ENCODE results near the gene TMEM26.
"Not testable (repeated sequence)": the region's sequence is repeated elsewhere in the genome, so short reads cannot be mapped to it uniquely, and the experiment has no call there.

The TMEM26 gene

GRCh38 chr10:61400524-61400923, 52.7 kb downstream of the TMEM26 start:
- no peak for DNase-seq (ENCODE audit: low read depth in 3 of 3)

DNA sequence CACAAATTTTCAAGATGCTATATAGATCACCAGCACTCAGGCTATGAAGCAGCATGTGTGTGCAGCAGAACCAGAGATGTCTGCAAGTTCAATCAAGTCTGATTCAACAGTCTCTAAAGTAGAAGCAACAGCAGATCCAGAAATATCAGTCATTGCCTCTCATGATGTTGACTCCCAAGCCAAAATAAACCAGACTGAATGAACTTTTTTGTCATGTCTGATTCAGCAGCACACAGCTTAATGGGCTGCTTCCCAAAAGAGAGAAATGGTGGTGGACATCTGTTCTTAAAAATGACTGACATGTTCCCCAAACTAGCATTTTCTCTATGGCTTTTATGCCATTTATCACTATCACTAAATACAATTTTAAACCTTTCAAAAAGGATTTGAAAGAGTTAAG, 53.8 kb downstream of the TMEM26 start:
- DNase-seq (ENCODE audit: low read depth in 3 of 3) = no peak

DNA sequence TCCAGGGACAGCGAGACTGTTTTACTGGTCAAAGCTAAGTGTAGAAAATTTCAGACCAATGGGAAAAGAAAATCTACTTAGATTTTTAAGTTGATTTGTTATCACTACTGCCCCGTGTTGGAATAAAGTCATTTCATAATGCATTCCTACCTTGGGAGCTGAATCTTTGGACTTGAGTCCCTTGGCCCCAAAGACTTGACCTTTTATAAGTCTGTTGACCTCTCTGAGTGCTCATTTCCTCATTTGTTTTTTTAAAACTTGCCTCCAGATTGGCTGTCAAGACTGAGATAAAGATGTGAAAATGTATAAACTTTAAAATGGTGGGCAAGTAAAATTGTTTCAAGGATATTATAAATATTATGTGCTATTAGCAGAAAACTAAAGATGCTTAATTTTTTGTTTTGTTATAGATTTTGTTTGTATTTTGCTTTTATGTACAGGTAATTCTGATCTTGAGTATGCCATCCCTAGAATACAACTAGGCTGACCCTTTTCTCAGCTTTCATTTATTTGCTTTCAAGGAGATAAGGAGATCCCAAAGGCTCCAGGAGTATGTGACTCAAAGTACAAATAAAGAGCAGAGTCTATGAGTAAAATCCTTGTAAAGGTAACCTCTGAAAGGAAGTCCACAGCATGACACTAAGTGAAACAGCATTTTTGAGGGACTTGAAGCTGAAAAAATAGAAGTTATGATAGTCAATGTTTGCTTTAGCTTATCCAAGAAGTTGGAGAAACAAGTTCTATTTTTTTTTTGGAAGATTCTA, 54.6 kb downstream of the TMEM26 start:
- DNase-seq (ENCODE audit: low read depth in 3 of 3) = no peak

DNA sequence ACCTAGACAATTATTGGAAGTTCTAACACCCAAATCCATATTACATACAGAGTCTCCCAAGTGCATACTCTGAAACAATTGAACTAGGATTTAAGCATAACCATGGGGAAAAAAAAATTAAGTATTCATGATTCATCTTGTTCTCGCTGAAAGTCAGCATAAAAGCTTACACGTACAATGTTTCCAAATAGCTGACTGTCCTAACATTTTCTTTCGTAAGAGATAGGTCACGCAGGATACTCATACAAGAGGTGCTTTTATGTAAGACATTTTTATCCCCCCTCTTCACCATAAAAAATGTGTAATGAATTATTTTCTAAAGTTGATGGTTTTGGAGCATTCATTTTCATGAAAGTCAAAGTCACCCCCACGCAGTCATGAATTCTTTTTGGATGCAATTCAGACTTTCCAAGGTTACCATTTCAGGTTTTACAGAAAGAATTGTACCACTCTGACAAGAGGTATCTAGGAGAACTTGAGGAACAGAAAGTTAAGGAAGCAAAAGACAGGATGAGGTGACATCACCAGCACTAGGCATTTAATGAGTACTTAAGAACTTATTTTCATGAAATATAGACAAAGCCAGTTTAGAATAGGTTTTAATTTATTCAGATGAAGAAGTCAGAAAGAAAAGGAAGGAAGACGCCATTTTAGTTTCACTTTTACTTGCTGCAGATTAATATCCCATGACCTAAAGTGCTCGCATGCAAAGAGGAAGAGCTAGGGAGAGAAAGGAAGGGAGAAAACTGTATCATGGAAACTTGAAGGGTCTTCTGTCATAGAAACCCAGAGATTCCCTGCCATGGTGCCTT, 55.8 kb downstream of the TMEM26 start:
- no peak for DNase-seq (ENCODE audit: low read depth in 3 of 3)

DNA sequence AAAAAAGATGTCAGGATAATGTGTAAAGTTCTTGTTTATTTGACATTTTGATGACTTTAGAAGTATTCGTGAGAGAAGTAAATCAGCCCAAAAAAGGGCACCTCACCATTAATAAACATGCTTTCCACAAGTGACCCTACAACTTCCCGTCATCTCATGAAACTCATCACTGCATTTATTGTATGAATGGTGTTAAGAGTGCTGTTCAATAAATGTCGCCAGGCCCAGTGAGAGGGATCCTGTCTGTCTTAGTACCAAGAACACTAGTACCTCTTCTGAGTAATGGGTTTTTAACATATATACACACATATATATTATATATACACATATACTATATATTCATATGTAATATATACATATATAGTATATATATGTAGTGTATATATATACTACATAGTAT, 61.9 kb downstream of the TMEM26 start:
- DNase-seq (ENCODE audit: low read depth in 3 of 3) = no peak

DNA sequence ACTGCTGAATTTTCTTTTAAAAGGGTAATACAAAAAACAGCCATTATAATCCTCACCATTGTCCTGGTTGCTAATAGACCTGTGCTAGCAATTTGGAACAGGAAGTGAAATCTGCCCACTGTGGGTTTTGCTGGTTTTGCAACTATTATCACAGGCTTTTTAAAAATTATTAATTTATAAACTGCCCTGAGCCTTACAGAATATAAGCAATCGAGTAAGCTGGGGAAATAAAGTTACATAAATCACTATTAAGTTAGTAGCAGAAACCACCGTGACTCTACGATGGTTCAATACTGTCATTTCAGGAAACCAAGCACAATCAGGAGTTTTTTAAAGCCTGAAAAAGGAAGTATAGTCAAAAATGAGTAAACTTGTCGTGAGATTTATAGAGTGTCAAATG, 62.3 kb downstream of the TMEM26 start:
- no peak for DNase-seq (ENCODE audit: low read depth in 3 of 3)

DNA sequence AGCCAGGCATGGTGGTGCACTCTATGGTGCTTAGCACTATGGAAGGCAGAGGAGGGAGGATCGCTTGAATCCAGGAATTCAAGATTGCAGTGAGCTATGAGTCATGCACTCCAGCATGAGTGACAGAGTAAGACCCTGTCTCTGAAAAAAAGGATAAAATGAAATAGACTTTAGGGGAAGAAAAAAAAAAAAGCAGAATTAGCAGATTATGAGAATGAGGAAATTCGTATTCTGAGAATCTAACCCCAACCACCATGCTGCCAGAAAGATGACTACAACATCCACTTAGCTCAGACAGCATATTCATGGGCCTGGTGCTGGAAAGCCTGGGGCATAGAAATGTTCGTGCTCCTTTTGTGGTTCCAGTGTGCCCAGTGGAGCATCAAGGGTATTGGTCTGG, 63.3 kb downstream of the TMEM26 start:
- DNase-seq (ENCODE audit: low read depth in 3 of 3) = no peak

DNA sequence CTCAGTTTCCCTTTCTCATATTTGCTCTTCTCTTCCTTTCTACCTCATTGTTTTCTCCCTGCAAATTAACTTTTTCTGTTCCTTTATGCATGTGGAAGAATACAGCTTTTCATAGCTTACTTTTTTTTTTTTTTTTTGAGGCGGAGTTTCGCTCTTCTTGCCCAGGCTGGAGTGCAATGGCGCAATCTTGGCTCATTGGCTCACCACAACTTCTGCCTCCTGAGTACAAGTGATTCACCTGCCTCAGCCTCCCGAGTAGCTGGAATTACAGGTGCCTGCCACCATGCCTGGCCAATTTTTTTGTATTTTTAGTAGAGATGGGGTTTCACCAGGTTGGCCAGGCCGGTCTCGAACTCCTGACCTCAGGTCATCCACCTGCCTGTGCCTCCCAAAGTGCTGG, 64.2 kb downstream of the TMEM26 start:
- not testable (repeated sequence) for DNase-seq (ENCODE audit: low read depth in 3 of 3)

DNA sequence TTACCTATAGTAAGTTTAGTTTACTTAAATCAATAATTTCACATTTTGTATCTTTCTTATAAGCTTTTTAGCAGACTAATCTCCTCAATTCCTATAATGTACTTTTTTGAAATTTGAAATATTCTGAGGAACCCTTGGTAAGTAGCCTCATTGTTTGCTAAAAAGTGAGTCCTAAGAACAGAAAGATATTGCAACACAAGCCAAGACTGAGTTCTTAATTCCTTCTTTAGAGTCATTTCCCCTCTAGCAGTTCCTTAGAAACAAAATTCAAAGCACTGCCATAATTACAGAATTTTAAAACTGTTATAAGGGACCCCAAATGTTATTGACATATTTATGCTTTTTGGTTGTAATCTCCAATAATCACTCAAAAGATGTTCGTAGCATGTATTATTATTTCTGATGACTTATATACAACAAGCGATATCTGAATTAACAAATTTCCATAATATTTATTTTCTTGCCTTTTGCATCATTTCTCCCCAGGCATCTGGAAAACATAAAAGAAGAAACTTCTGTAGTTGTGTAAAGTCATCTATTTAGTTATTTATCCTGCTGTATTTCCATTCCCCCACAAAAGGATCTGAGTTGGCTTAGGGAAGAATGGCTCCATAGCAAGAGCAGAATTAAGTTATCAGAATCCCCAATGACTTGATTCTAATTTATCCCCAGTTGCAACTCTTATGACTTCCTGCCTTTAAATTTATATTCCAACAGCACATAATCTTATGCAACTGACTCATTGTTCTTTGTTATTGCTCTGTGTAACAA, 67.8 kb downstream of the TMEM26 start:
- DNase-seq (ENCODE audit: low read depth in 3 of 3) = no peak

- DNase-seq (ENCODE audit: low read depth in 3 of 3) = not testable (repeated sequence)
These were observed 72.0 kb downstream of the TMEM26 start for GRCh38 chr10:61381153-61381552.

DNA sequence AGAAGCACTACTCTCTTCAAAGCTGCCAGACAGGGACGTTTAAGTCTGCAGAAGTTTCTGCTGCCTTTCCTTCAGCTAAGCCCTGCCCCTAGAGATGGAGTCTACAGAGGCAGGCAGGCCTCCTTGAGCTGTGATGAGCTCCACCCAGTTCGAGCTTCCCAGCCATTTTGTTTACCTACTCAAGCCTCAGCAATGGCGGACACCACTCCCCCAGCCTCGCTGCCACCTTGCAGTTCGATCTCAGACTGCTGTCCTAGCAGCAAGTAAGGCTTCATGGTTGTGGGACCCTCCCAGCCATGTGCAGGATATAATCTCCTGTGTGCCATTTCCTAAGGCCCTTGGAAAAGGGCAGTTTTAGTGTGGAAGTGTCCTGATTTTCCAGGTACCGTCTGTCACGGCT, 74.3 kb downstream of the TMEM26 start:
- DNase-seq (ENCODE audit: low read depth in 3 of 3) = no peak

GRCh38 chr10:61376908-61377368, 76.2 kb downstream of the TMEM26 start:
- no peak for DNase-seq (ENCODE audit: low read depth in 3 of 3)

- no peak for DNase-seq (ENCODE audit: low read depth in 3 of 3)
These were observed 76.8 kb downstream of the TMEM26 start for GRCh38 chr10:61376377-61376776.

DNA sequence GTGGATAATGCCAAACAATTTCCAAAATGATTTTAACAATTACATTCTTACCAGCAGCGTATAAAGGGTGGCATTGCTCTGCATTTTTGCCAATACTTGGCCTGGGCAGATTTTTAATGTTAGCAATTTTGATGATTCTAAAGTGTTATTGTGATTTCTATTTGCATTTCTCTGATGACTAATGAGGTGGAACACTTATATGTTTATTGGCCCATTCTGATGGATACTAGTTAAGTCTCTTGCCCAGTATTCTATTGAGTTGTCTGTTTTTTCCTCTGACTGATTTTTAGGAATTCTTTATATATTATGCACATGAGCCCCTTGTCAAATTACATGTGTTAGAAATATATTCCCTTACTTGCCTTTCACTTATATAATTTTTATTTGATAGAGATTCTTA, 86.8 kb downstream of the TMEM26 start:
- DNase-seq (ENCODE audit: low read depth in 3 of 3) = no peak

GRCh38 chr10:61364619-61365018, 88.6 kb downstream of the TMEM26 start:
- no peak for DNase-seq (ENCODE audit: low read depth in 3 of 3)

DNA sequence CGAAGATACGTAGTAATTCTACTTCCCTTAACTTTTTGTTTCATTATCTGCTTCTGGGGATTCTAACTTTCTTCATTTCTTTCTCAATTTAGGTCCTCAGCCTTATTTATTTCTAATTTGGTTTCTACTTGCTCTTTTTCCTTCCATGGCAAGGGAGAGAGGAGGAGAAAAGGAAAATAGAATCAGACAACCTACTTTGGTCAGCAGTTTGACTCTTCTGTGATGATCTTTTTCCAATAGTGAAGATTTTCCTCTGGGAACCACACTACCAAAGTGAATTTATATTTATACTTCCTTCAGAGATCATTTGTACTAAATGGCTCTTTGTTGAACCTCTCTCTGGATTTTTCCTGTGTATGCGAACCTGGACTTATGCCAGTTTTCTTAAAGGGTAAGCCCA, 90.2 kb downstream of the TMEM26 start:
- DNase-seq (ENCODE audit: low read depth in 3 of 3) = no peak

DNA sequence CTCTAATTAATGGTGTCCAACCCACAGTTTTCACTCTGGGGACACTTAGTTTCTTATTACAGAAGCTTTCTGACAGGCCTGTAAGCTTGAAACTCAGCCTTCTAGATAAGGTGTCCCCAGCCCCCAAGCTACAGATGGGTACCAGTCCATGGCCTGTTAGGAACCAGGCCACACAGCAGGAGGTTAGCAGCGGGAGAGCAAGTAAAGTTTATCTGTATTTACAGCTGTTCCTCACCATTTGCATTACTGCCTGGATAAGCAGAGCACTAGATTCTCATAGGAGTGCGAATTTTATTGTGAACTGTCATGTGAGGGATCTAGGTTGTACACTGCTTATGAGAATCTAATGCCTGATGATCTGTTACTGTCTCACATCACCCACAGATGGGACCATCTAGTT, 93.7 kb downstream of the TMEM26 start:
- DNase-seq (ENCODE audit: low read depth in 3 of 3) = no peak

DNA sequence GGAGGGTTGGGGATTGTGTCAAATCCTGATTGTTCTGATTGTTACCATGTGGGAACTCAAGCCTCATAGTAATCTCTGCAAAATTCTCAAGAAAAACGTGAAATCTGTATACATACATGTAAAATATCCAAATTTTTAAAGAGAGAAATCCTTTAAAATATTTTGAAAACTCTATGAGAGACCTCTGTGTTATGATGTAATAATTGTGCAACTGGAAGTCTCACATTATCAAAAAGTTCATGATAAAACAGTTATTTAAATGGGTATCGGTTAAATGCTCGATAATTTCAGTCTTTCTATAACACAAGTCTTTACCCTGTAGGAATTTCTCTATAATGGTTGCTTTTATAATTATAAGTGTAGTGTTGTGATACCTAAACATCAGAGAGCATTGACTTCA, 95.5 kb downstream of the TMEM26 start:
- DNase-seq (ENCODE audit: low read depth in 3 of 3) = no peak
